GM12878 (cell line): ENCODE data around the gene TMEM181. TPM values are rescaled to one million over a fixed set of nuclear protein-coding genes. Genes with fewer than 3 reads are reported as not detected.
A peak's percentile ranks its signal among the peaks of the same experiment; 100 is the strongest.

Experiments
- ASH2L ChIP-seq: fragments of 300-600, 200-600 bp; sonication (generic); IDR thresholded peaks from 2 replicates; pipeline ENCODE4 v1.6.1; 2017; ENCODE audit warnings: low read depth, mild to moderate bottlenecking, borderline replicate concordance
- BHLHE40 ChIP-seq, 2 experiments: fragments of 450-650 bp in 1 of 2; IDR thresholded peaks; 2 replicates each; pipeline ENCODE4 v1.6.1; 2011 to 2017; ENCODE audit warnings: low read depth in 2 of 2, borderline replicate concordance in 1 of 2, improper control_type of control experiment in 1 of 2, low read length in 1 of 2, mild to moderate bottlenecking in 1 of 2
- CBFB ChIP-seq: IDR thresholded peaks from 2 replicates; pipeline ENCODE4 v1.6.1; 2016; ENCODE audit warnings: antibody characterized with exemption, low read depth
- CHD4 ChIP-seq: fragments of 200-600 bp; sonication (generic); IDR thresholded peaks from 2 replicates; pipeline ENCODE4 v1.6.1; 2016; ENCODE audit warnings: mild to moderate bottlenecking
- ELK1 ChIP-seq: IDR thresholded peaks from 2 replicates; pipeline ENCODE4 v1.6.1; 2012; ENCODE audit warnings: low read depth, low read length, improper control_type of control experiment
- HCFC1 ChIP-seq: fragments of 150-350 bp; IDR thresholded peaks from 2 replicates; pipeline ENCODE4 v1.6.1; 2014; ENCODE audit warnings: low read length
- IRF4 ChIP-seq: IDR thresholded peaks from 2 replicates; pipeline ENCODE4 v1.6.1; 2011; ENCODE audit warnings: low read depth, low read length
- NFIC ChIP-seq: IDR thresholded peaks from 2 replicates; pipeline ENCODE4 v1.6.1; 2012; ENCODE audit warnings: low read depth, mild to moderate bottlenecking, inconsistent platforms, low read length, moderate library complexity
- NFXL1 ChIP-seq: fragments of 450-650 bp; IDR thresholded peaks from 2 replicates; pipeline ENCODE4 v1.6.1; 2017; ENCODE audit warnings: antibody characterized with exemption, mild to moderate bottlenecking, borderline replicate concordance
- NR2C2 ChIP-seq: IDR thresholded peaks from 2 replicates; pipeline ENCODE4 v1.6.1; 2011; ENCODE audit warnings: borderline replicate concordance, low read depth; ENCODE audit not compliant: control insufficient read depth, insufficient read length
- RAD21 ChIP-seq: IDR thresholded peaks from 2 replicates; pipeline ENCODE4 v1.6.1; 2011; ENCODE audit warnings: mild to moderate bottlenecking, low read depth, low read length, moderate library complexity; ENCODE audit not compliant: insufficient read depth
- RBBP5 ChIP-seq: fragments of 200-600 bp; sonication (generic); conservative IDR thresholded peaks from 2 replicates; pipeline ENCODE4 v1.6.1; 2016
- RCOR1 ChIP-seq: conservative IDR thresholded peaks from 2 replicates; pipeline ENCODE4 v1.6.1; 2012; ENCODE audit warnings: low read depth, low read length, improper control_type of control experiment
- RUNX3 ChIP-seq: IDR thresholded peaks from 2 replicates; pipeline ENCODE4 v1.6.1; 2012; ENCODE audit warnings: low read length, inconsistent platforms
- SIX5 ChIP-seq: IDR thresholded peaks from 2 replicates; pipeline ENCODE4 v1.6.1; 2011; ENCODE audit warnings: mild to moderate bottlenecking, low read depth, low read length, moderate library complexity; ENCODE audit not compliant: severe bottlenecking
- TAF1 ChIP-seq: IDR thresholded peaks from 2 replicates; pipeline ENCODE4 v1.6.1; 2011; ENCODE audit warnings: mild to moderate bottlenecking, low read depth, low read length, borderline replicate concordance
- TBL1XR1 ChIP-seq: IDR thresholded peaks from 2 replicates; pipeline ENCODE4 v1.6.1; 2012; ENCODE audit warnings: low read depth, low read length, improper control_type of control experiment
- TCF3 ChIP-seq: IDR thresholded peaks from 2 replicates; pipeline ENCODE4 v1.6.1; 2012; ENCODE audit warnings: low read depth, mild to moderate bottlenecking, low read length, borderline replicate concordance; ENCODE audit not compliant: insufficient read depth
- polyA plus RNA-seq, 11 experiments: library from polyadenylated mRNA; depleted of rRNA in 4 of 11; unstranded in 6 of 11; stranded (reverse) in 5 of 11; fragments of >200 nt; fragmentation: Nextera tagmentation in 4 of 11; fragmentation: Illumina TruSeq in 1 of 11; extraction: Ambion mirVana in 4 of 11; extraction: Trizol in 1 of 11; gene quantifications; 1 replicate in 1 of 11; 2 replicates in 10 of 11; pipeline versions ENCODE4 v1.2.1 to v1.2.3, GENCODE V29; 2011 to 2016; ENCODE audit warnings: inconsistent platforms in 2 of 11, missing spikeins in 2 of 11, low read depth in 1 of 11
- total RNA-seq, 4 experiments: library from RNA; depleted of rRNA in 3 of 4; stranded (reverse); fragments of >200 nt in 3 of 4; fragmentation: Illumina TruSeq in 1 of 4; extraction: Trizol in 1 of 4; gene quantifications; 2 replicates each; pipeline versions ENCODE4 v1.2.1 to v1.2.3, GENCODE V29; 2013 to 2021
- TF ChIP-seq, protein P1 (sequence below): fragments of 450-650 bp; IDR thresholded peaks from 2 replicates; pipeline ENCODE4 v1.6.1; 2017; ENCODE audit warnings: antibody characterized with exemption, mild to moderate bottlenecking, moderate library complexity
- TF ChIP-seq, protein P2 (sequence below): fragments of 450-650 bp; IDR thresholded peaks from 2 replicates; pipeline ENCODE4 v1.6.1; 2017; ENCODE audit warnings: mild to moderate bottlenecking, low read depth, inconsistent platforms; ENCODE audit not compliant: poor library complexity, severe bottlenecking

The TMEM181 gene
- total and polyA plus RNA-seq, 10 of the 15 experiments (the other 5 are each of a cell fraction or from before 2014, with no cell fraction given), result 1.5 to 7.9 (median 5.2) TPM

- no peak for TF ChIP-seq TCF3
- no peak for TF ChIP-seq CHD4
- no peak for TF ChIP-seq IRF4
- TF ChIP-seq ELK1, result peak; percentile 41; the same call in 1 of the 2 replicates
- TF ChIP-seq RBBP5, result no peak
- peak; percentile 52 for TF ChIP-seq HCFC1
- 0 out of 2 replicates have a peak, but pooled peaks have one; percentile 33 for TF ChIP-seq RCOR1
- TF ChIP-seq SIX5, result peak; percentile 13
- no peak for TF ChIP-seq RAD21
- TF ChIP-seq RUNX3, result peak; percentile 48
- no peak for TF ChIP-seq ASH2L
- peak; percentile 76; the same call in 1 of the 2 replicates for TF ChIP-seq TAF1
- TF ChIP-seq BHLHE40 (IDR thresholded peaks at IDR 0.05; ENCODE audit: borderline replicate concordance in 1 of 2, low read depth in 2 of 2, low read length in 1 of 2), result peak; percentile 96 to 99
- TF ChIP-seq, protein P1, sequence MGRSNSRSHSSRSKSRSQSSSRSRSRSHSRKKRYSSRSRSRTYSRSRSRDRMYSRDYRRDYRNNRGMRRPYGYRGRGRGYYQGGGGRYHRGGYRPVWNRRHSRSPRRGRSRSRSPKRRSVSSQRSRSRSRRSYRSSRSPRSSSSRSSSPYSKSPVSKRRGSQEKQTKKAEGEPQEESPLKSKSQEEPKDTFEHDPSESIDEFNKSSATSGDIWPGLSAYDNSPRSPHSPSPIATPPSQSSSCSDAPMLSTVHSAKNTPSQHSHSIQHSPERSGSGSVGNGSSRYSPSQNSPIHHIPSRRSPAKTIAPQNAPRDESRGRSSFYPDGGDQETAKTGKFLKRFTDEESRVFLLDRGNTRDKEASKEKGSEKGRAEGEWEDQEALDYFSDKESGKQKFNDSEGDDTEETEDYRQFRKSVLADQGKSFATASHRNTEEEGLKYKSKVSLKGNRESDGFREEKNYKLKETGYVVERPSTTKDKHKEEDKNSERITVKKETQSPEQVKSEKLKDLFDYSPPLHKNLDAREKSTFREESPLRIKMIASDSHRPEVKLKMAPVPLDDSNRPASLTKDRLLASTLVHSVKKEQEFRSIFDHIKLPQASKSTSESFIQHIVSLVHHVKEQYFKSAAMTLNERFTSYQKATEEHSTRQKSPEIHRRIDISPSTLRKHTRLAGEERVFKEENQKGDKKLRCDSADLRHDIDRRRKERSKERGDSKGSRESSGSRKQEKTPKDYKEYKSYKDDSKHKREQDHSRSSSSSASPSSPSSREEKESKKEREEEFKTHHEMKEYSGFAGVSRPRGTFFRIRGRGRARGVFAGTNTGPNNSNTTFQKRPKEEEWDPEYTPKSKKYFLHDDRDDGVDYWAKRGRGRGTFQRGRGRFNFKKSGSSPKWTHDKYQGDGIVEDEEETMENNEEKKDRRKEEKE, result peak; percentile 50
- TF ChIP-seq NR2C2, result no peak
- TF ChIP-seq, protein P2, sequence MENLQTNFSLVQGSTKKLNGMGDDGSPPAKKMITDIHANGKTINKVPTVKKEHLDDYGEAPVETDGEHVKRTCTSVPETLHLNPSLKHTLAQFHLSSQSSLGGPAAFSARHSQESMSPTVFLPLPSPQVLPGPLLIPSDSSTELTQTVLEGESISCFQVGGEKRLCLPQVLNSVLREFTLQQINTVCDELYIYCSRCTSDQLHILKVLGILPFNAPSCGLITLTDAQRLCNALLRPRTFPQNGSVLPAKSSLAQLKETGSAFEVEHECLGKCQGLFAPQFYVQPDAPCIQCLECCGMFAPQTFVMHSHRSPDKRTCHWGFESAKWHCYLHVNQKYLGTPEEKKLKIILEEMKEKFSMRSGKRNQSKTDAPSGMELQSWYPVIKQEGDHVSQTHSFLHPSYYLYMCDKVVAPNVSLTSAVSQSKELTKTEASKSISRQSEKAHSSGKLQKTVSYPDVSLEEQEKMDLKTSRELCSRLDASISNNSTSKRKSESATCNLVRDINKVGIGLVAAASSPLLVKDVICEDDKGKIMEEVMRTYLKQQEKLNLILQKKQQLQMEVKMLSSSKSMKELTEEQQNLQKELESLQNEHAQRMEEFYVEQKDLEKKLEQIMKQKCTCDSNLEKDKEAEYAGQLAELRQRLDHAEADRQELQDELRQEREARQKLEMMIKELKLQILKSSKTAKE, result no peak
- TF ChIP-seq CBFB, result no peak
- TF ChIP-seq NFIC, result no peak
- TF ChIP-seq TBL1XR1, result no peak
- no peak for TF ChIP-seq NFXL1
Observed at GRCh38 chr6:158559895-158560835, at the start of gene TMEM181 (continued).
